ENCODE measurements around the gene DNM3. TPM values are rescaled to one million over a fixed set of nuclear protein-coding genes. Genes with fewer than 3 reads are reported as not detected.

The DNM3 gene
- total RNA-seq, 1 experiment from 2014 or later = 2.7 TPM

GRCh38 chr1:172236958-172237357, 395.7 kb downstream of the DNM3 start:
- H2BK20ac ChIP-seq (ENCODE audit: low read depth, low read length, poor library complexity, severe bottlenecking) = no peak overlapping the region
- H3K4ac ChIP-seq (ENCODE audit: low read depth, low read length) = no peak overlapping the region
- no peak for DNase-seq
- no peak overlapping the region for H4K8ac ChIP-seq (replicated peaks; ENCODE audit: insufficient read length, low read depth, low read length)
- peaks cover 3% of the 10 kb centered on the region in 2 experiments; a peak in 2 of 5 replicates for H3K9me3 Mint-ChIP-seq
- H3K79me2 ChIP-seq (ENCODE audit: insufficient read depth, low read length) = no peaks in the 10 kb centered on the region
- H3K27me3 Mint-ChIP-seq (ENCODE audit: low read depth) = no peaks in the 10 kb centered on the region
- H3K4me3 Mint-ChIP-seq = no peak overlapping the region
- no peak overlapping the region for H4K91ac ChIP-seq (ENCODE audit: insufficient read length, low read depth, low read length)
- H2AFZ ChIP-seq (ENCODE audit: low read length) = no peak overlapping the region
- H3K4me1 ChIP-seq (ENCODE audit: insufficient read depth, low read length) = no peaks in the 10 kb centered on the region
- no peaks in the 10 kb centered on the region for H3K9me3 ChIP-seq (ENCODE audit: control insufficient read depth, low read depth, low read length)
- H2BK5ac ChIP-seq (ENCODE audit: insufficient read length, low read length) = no peak overlapping the region
- no CpG with 5 or more reads among the region's 5 CpGs for WGBS (ENCODE audit: extremely low coverage, insufficient read length, low lambda C conversion rate)
- no peak overlapping the region for H3K9ac ChIP-seq (ENCODE audit: extremely low read depth, insufficient read length, low read length)
- no peaks in the 10 kb centered on the region; a peak in 2 of 7 replicates for H3K36me3 Mint-ChIP-seq (ENCODE audit: insufficient read depth in 1 of 3, low read depth in 3 of 3)
- H3K27ac ChIP-seq (ENCODE audit: insufficient read length, low read depth, low read length) = no peak overlapping the region
- TF ChIP-seq CTCF (conservative IDR thresholded peaks at IDR 0.05) = no peak
- no peak overlapping the region for H3K4me2 ChIP-seq (ENCODE audit: insufficient read depth, insufficient read length, low read length)
- H2BK120ac ChIP-seq (ENCODE audit: low read depth, low read length, poor library complexity, severe bottlenecking) = no peak overlapping the region
- no peak overlapping the region for H4K5ac ChIP-seq (ENCODE audit: insufficient read length, low read depth, low read length)
- no peak overlapping the region for H2BK12ac ChIP-seq (ENCODE audit: insufficient read length, low read depth, low read length)
- H3K14ac ChIP-seq (ENCODE audit: insufficient read depth, low read length) = no peak overlapping the region
- H3K4me1 Mint-ChIP-seq = no peaks in the 10 kb centered on the region
- H3K27ac Mint-ChIP-seq = peak overlapping the region in 1 of 3 experiments; percentile 87; a peak in 1 of 7 replicates
- no peaks in the 10 kb centered on the region for H3K27me3 ChIP-seq (ENCODE audit: insufficient read depth, low read length)
- no peak overlapping the region for H3K56ac ChIP-seq (ENCODE audit: insufficient read length, low read depth, low read length)
- H3K79me1 ChIP-seq (ENCODE audit: insufficient read depth, low read depth, low read length, poor library complexity, severe bottlenecking) = no peaks in the 10 kb centered on the region
- no peak overlapping the region for H3T11ph ChIP-seq (ENCODE audit: low read length)
- H2BK15ac ChIP-seq (ENCODE audit: low read depth, low read length) = no peak overlapping the region
- no peak overlapping the region for H3K23ac ChIP-seq (ENCODE audit: insufficient read length, low read depth, low read length)
- no peaks in the 10 kb centered on the region for H4K20me1 ChIP-seq (ENCODE audit: control insufficient read depth, insufficient read depth, insufficient read length)
- no peak overlapping the region for H3K18ac ChIP-seq (ENCODE audit: insufficient read length, low read depth, low read length)
- H3K23me2 ChIP-seq (ENCODE audit: insufficient read length, low read depth, low read length, poor library complexity, severe bottlenecking) = no peaks in the 10 kb centered on the region
- no peak overlapping the region for H2AK5ac ChIP-seq (ENCODE audit: insufficient read length, low read length)
